Gastrocnemius medialis (tissue), 4 donors: Measurements from ENCODE around the gene LITAFD. TPM values are rescaled to one million over a fixed set of nuclear protein-coding genes. Genes with fewer than 3 reads are reported as not detected.

ENCODE experiments used
- ATAC-seq, 2 donors: fragments of 150-250 bp; one replicate each; pipeline ENCODE4 v1.9.1; 2016
- DNase-seq, 2 donors: peaks; one replicate each; pipeline ENCODE4 v3.0.0-alpha.2; 2019
- H3K27ac ChIP-seq, 4 donors: fragments of 200-600 bp; sonication (generic); 1 replicate in 1 of 4; 2 replicates in 3 of 4; pipeline ENCODE4 v1.5.1; 2016 to 2018; ENCODE audit warnings: mild to moderate bottlenecking in 2 of 4, moderate library complexity in 1 of 4
- H3K27me3 ChIP-seq, 3 donors: fragments of 200-600 bp; sonication (generic) in 2 of 3; 1 replicate in 1 of 3; 2 replicates in 2 of 3; pipeline versions ENCODE4 v1.5.1 to v1.6.0; 2016 to 2019; ENCODE audit warnings: mild to moderate bottlenecking in 1 of 3, moderate library complexity in 1 of 3
- H3K36me3 ChIP-seq, 2 donors: fragments of 200-600 bp; sonication (generic) in 1 of 2; one replicate each; pipeline ENCODE4 v1.5.1; 2017 to 2018
- H3K4me1 ChIP-seq, 2 donors: fragments of 200-600 bp; sonication (generic) in 1 of 2; one replicate each; pipeline ENCODE4 v1.5.1; 2016 to 2017; ENCODE audit warnings: mild to moderate bottlenecking in 2 of 2
- H3K4me3 ChIP-seq, 4 donors: fragments of 200-600 bp; sonication (generic) in 3 of 4; 1 replicate in 1 of 4; 2 replicates in 3 of 4; pipeline ENCODE4 v1.5.1; 2016 to 2019; ENCODE audit warnings: mild to moderate bottlenecking in 2 of 4
- H3K9me3 ChIP-seq, 3 donors: fragments of 200-600 bp; sonication (generic) in 2 of 3; 1 replicate in 1 of 3; 2 replicates in 2 of 3; pipeline ENCODE4 v1.5.1; 2016 to 2019
- CTCF ChIP-seq, 5 experiments: fragments of 450-650 bp in 3 of 5; fragments of 200-600 bp in 2 of 5; sonication (generic) in 2 of 5; IDR thresholded peaks in 4 of 5; conservative IDR thresholded peaks in 1 of 5; 1 replicate in 4 of 5; 2 replicates in 1 of 5; pipeline ENCODE4 v1.5.1; 2016 to 2019; ENCODE audit warnings: antibody characterized with exemption in 5 of 5, mild to moderate bottlenecking in 3 of 5, moderate library complexity in 3 of 5
- POLR2A ChIP-seq, 2 donors: fragments of 450-650 bp; IDR thresholded peaks; one replicate each; pipeline ENCODE4 v1.6.1; 2017; ENCODE audit warnings: antibody characterized with exemption in 2 of 2, mild to moderate bottlenecking in 2 of 2, moderate library complexity in 2 of 2
- in situ Hi-C, 4 donors: fragments of 200-750 bp; cut with MboI; loops; one replicate each; pipeline versions ENCODE4 v1.15.0 to v1.8.0; 2017; ENCODE audit warnings: low sequenced_read_pairs in 4 of 4
- intact Hi-C: fragments of 100-400 bp; cut with DNase I; formaldehyde crosslinking; loops from one replicate; pipeline ENCODE4 v1.15.1; 2023; ENCODE audit warnings: low total_unique reads
- total RNA-seq, 4 donors: library from RNA; depleted of rRNA; stranded (reverse); fragments of >200 nt; gene quantifications; one replicate each; pipeline versions ENCODE4 v1.1.0 to v1.2.3, GENCODE V29; 2016

LITAFD gene
- total RNA-seq, 4 donors from 2014 or later: not detected

GRCh38 chr16:8866884-8867215 is 15.3 kb upstream of the LITAFD start:
- no peak for ATAC-seq
- Histone ChIP-seq H3K4me1 (peaks cover 35 to 39% of the 10 kb centered on the region in 2 donors), H3K27me3 (peaks cover 32 to 37% (median 34%) of the 10 kb centered on the region in 3 donors), H3K36me3 (no peaks in the 10 kb centered on the region), H3K9me3 (no peaks in the 10 kb centered on the region), H3K27ac (peak overlapping the region; percentile 69 to 80 (median 76)), H3K4me3 (peak overlapping the region; percentile 68 to 94 (median 78))
- no peak for DNase-seq
- in situ Hi-C loops: no loop called here
- TF ChIP-seq POLR2A (IDR thresholded peaks at IDR 0.05) (no peak), CTCF (IDR thresholded peaks at IDR 0.05 in 4 of 5, conservative IDR thresholded peaks at IDR 0.05 in 1 of 5) (no peak)
- intact Hi-C loops: no loop called here

GRCh38 chr16:8867216-8867931 is 14.8 kb upstream of the LITAFD start:
- intact Hi-C loops: no loop called here
- Histone ChIP-seq H3K9me3 (no peaks in the 10 kb centered on the region), H3K27me3 (peaks cover 32 to 37% (median 34%) of the 10 kb centered on the region in 3 donors), H3K27ac (peak overlapping the region; percentile 69 to 80 (median 76)), H3K36me3 (no peaks in the 10 kb centered on the region), H3K4me1 (peaks cover 29 to 39% of the 10 kb centered on the region in 2 donors), H3K4me3 (peak overlapping the region; percentile 68 to 94 (median 78))
- TF ChIP-seq CTCF (IDR thresholded peaks at IDR 0.05 in 4 of 5, conservative IDR thresholded peaks at IDR 0.05 in 1 of 5) (no peak), POLR2A (IDR thresholded peaks at IDR 0.05) (no peak)
- DNase-seq: no peak
- ATAC-seq: no peak
- in situ Hi-C loops: no loop called here

- in situ Hi-C loops (no loop called here), intact Hi-C loops (loop anchor here (2.0 kb wide), 1 partner anchor 95 kb away; the partner anchor contains the start of gene USP7)
- H3K9me3 ChIP-seq: no peaks in the 10 kb centered on the region
- H3K27me3 ChIP-seq: peaks cover 32 to 37% (median 34%) of the 10 kb centered on the region in 3 donors
- no peaks in the 10 kb centered on the region for H3K36me3 ChIP-seq
- DNase-seq: no peak
- peak overlapping the region; percentile 69 to 80 (median 76) for H3K27ac ChIP-seq
- no peak for ATAC-seq
- TF ChIP-seq CTCF (IDR thresholded peaks at IDR 0.05 in 4 of 5, conservative IDR thresholded peaks at IDR 0.05 in 1 of 5): no peak
- no peak for TF ChIP-seq POLR2A (IDR thresholded peaks at IDR 0.05)
- peak overlapping the region; percentile 68 to 94 (median 78) for H3K4me3 ChIP-seq
- peaks cover 28 to 39% of the 10 kb centered on the region in 2 donors for H3K4me1 ChIP-seq
Observed at GRCh38 chr16:8867932-8868415, 14.2 kb upstream of the LITAFD start.

- H3K4me3 ChIP-seq: peak within 1 kb of the TSS; percentile 68 to 94 (median 78)
- in situ Hi-C loops: no loop called here
- peaks cover 23 to 39% of the 10 kb centered on the region in 2 donors for H3K4me1 ChIP-seq
- intact Hi-C loops: loop anchor here (2.0 kb wide), 1 partner anchor 94 kb away; the partner anchor contains the start of gene USP7
- H3K27ac ChIP-seq: peak within 1 kb of the TSS; percentile 69 to 80 (median 76)
- peak; percentile 81 to 90 for ATAC-seq
- TF ChIP-seq CTCF (IDR thresholded peaks at IDR 0.05 in 4 of 5, conservative IDR thresholded peaks at IDR 0.05 in 1 of 5) (no peak), POLR2A (IDR thresholded peaks at IDR 0.05) (peak; percentile 60 to 70)
- H3K36me3 ChIP-seq: no peaks in the 10 kb centered on the region
- peak; percentile 68 to 77 for DNase-seq
- no peaks in the 10 kb centered on the region for H3K9me3 ChIP-seq
- peaks cover 32 to 37% (median 34%) of the 10 kb centered on the region in 3 donors for H3K27me3 ChIP-seq
Observed at GRCh38 chr16:8868416-8869211, 13.5 kb upstream of the LITAFD start, which contains the start of gene CARHSP1. Gene CARHSP1, minus strand, starts transcription at chr16:8869006. Its CDS starts 9,678 bp downstream, at chr16:8859328.
